Spleen (tissue), 11 donors: ENCODE data around the gene ARHGAP29. TPM values are rescaled to one million over a fixed set of nuclear protein-coding genes. Genes with fewer than 3 reads are reported as not detected.

Source experiments
- DNase-seq: peaks from one replicate; pipeline ENCODE4 v3.0.0-alpha.2; 2020
- H3K27ac ChIP-seq, 8 donors: fragments of 200-600 bp; sonication (generic) in 7 of 8; 1 replicate in 4 of 8; 2 replicates in 4 of 8; pipeline versions ENCODE4 v1.5.0 to v1.8.0; 2016 to 2021; ENCODE audit warnings: inconsistent platforms in 4 of 8, mild to moderate bottlenecking in 4 of 8, moderate library complexity in 1 of 8
- H3K27me3 ChIP-seq, 7 donors: fragments of 200-600 bp; sonication (generic) in 6 of 7; replicated peaks in 1 of 7; 1 replicate in 4 of 7; 2 replicates in 3 of 7; pipeline versions ENCODE4 v1.5.0 to v1.8.0; 2016 to 2021; ENCODE audit warnings: inconsistent platforms in 3 of 7, mild to moderate bottlenecking in 1 of 7
- H3K36me3 ChIP-seq, 6 donors: fragments of 200-600 bp; sonication (generic) in 5 of 6; 1 replicate in 4 of 6; 2 replicates in 2 of 6; pipeline versions ENCODE4 v1.5.0 to v1.8.0; 2016 to 2021; ENCODE audit warnings: inconsistent platforms in 2 of 6
- H3K4me1 ChIP-seq, 6 donors: fragments of 200-600 bp; sonication (generic) in 5 of 6; 1 replicate in 3 of 6; 2 replicates in 3 of 6; pipeline versions ENCODE4 v1.5.0 to v1.8.0; 2016 to 2021; ENCODE audit warnings: inconsistent platforms in 3 of 6
- H3K4me3 ChIP-seq, 8 donors: fragments of 200-600 bp; sonication (generic) in 7 of 8; 1 replicate in 4 of 8; 2 replicates in 4 of 8; pipeline versions ENCODE4 v1.5.0 to v1.8.0; 2016 to 2021; ENCODE audit warnings: inconsistent platforms in 4 of 8, mild to moderate bottlenecking in 4 of 8, moderate library complexity in 2 of 8
- H3K9me3 ChIP-seq, 8 donors: fragments of 200-600 bp; sonication (generic) in 7 of 8; 1 replicate in 4 of 8; 2 replicates in 4 of 8; pipeline versions ENCODE4 v1.5.0 to v1.8.0; 2016 to 2021; ENCODE audit warnings: inconsistent platforms in 4 of 8
- CTCF ChIP-seq, 11 experiments: fragments of 200-600 bp in 7 of 11; fragments of 450-650 bp in 4 of 11; sonication (generic) in 4 of 11; IDR thresholded peaks in 8 of 11; conservative IDR thresholded peaks in 3 of 11; 1 replicate in 7 of 11; 2 replicates in 4 of 11; pipeline versions ENCODE4 v1.4.0 to v1.8.0; 2016 to 2021; ENCODE audit warnings: antibody characterized with exemption in 11 of 11, inconsistent platforms in 4 of 11, mild to moderate bottlenecking in 1 of 11
- POLR2A ChIP-seq, 3 donors: fragments of 450-650 bp; IDR thresholded peaks; one replicate each; pipeline ENCODE4 v1.5.1; 2017; ENCODE audit warnings: antibody characterized with exemption in 3 of 3, mild to moderate bottlenecking in 1 of 3
- POLR2AphosphoS5 ChIP-seq, 3 donors: sonication (generic); formaldehyde crosslinking; IDR thresholded peaks; one replicate each; pipeline ENCODE4 v1.5.1; 2017; ENCODE audit warnings: antibody characterized with exemption in 3 of 3
- WGBS, 5 donors: extraction: QIAGEN DNeasy Blood & Tissue Kit in 3 of 5; methylation state at CpG; one replicate each; pipeline versions ENCODE4 v1.1.5 to v1.1.7; 2013 to 2018; 5-methylcytosine and 5-hydroxymethylcytosine counted together
- intact Hi-C: fragments of 100-400 bp; cut with DNase I; formaldehyde crosslinking; loops from one replicate; pipeline ENCODE4 v1.15.0; 2023; ENCODE audit warnings: low total_unique reads
- polyA plus RNA-seq, 3 donors: library from polyadenylated mRNA; stranded (reverse); fragments of 200-250 nt; gene quantifications; one replicate each; pipeline ENCODE4 v1.2.1, GENCODE V29; 2013
- total RNA-seq, 7 donors: library from RNA; depleted of rRNA in 3 of 7; stranded (reverse); fragments of >200 nt in 3 of 7; fragmentation: NEBNext Ultra II Directional in 4 of 7; extraction: Animal tissue kit (Norgen Biotek cat#: 25700) in 4 of 7; gene quantifications; one replicate each; pipeline versions ENCODE4 v1.1.0 to v1.2.1, GENCODE V29; 2016 to 2021
- donor health status: healthy with polysubstance abuse.
- donor health status: DM: no; HTN: no; CAD: no; lungs with moderate emphysema.
- donor health status: DM: no; HTN: no; CAD: no.
- donor health status: Bipolar disorder and iron deficiency.
- donor health status: healthy.
- donor health status: DM: no; HTN: no; CAD: no.
- donor health status: DM: yes; HTN: yes; CAD: no.

ARHGAP29 gene
- total and polyA plus RNA-seq, 10 donors: 7.3 to 124 (median 71.9) TPM

GRCh38 chr1:94285031-94285654 is 47.8 kb upstream of the ARHGAP29 start:
- Histone ChIP-seq H3K27me3 (no peaks in the 10 kb centered on the region), H3K27ac (peak overlapping the region in 2 of 8 donors; percentile 21 to 52), H3K4me3 (no peak overlapping the region), H3K4me1 (peaks cover 0 to 15% (median 3%) of the 10 kb centered on the region in 6 donors), H3K36me3 (no peaks in the 10 kb centered on the region), H3K9me3 (no peaks in the 10 kb centered on the region)
- intact Hi-C loops: no loop called here
- no peak for TF ChIP-seq POLR2A (IDR thresholded peaks at IDR 0.05)
- no peak for TF ChIP-seq POLR2AphosphoS5 (IDR thresholded peaks at IDR 0.05)
- no peak for TF ChIP-seq CTCF (IDR thresholded peaks at IDR 0.05 in 8 of 11, conservative IDR thresholded peaks at IDR 0.05 in 3 of 11)
- WGBS, 5 donors: 67 to 86% (median 80%) methylated on average over 4 of the region's 4 CpGs
- DNase-seq: no peak

DNA sequence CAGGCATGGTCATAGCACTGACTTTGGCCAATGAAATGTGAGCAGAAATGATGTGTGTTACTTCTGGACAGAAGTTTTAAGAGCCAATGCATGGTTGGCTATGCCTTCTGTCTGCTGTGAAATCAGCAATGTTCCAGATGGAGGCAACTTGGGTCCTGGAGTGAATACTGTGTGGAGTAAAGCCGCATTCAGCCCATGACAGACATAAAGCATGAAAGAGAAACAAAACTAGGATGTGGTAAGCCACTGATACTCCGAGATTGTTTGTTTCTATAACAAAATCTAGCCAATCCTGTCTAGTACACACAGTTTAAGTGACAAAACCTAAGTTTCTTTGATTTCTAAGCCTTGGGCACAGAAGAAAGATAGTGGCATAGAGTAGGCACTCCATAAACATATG is 47.1 kb upstream of the ARHGAP29 start:
- 56 to 71% (median 62%) methylated on average over 2 of the region's 2 CpGs for WGBS, 5 donors
- H3K27ac ChIP-seq: no peak overlapping the region
- DNase-seq: no peak
- no peak overlapping the region for H3K4me3 ChIP-seq
- TF ChIP-seq CTCF (IDR thresholded peaks at IDR 0.05 in 8 of 11, conservative IDR thresholded peaks at IDR 0.05 in 3 of 11): no peak
- no peak for TF ChIP-seq POLR2AphosphoS5 (IDR thresholded peaks at IDR 0.05)
- no peak for TF ChIP-seq POLR2A (IDR thresholded peaks at IDR 0.05)
- no peaks in the 10 kb centered on the region for H3K27me3 ChIP-seq
- peaks cover 0 to 15% (median 3%) of the 10 kb centered on the region in 6 donors for H3K4me1 ChIP-seq
- no peaks in the 10 kb centered on the region for H3K36me3 ChIP-seq
- intact Hi-C loops: no loop called here
- no peaks in the 10 kb centered on the region for H3K9me3 ChIP-seq

- no peak for DNase-seq
- H3K27ac ChIP-seq: no peak overlapping the region
- no peaks in the 10 kb centered on the region for H3K9me3 ChIP-seq
- H3K36me3 ChIP-seq: no peaks in the 10 kb centered on the region
- H3K27me3 ChIP-seq: no peaks in the 10 kb centered on the region
- no peak for TF ChIP-seq CTCF (IDR thresholded peaks at IDR 0.05 in 8 of 11, conservative IDR thresholded peaks at IDR 0.05 in 3 of 11)
- no peak for TF ChIP-seq POLR2AphosphoS5 (IDR thresholded peaks at IDR 0.05)
- no peak for TF ChIP-seq POLR2A (IDR thresholded peaks at IDR 0.05)
- 82 to 98% (median 89%) methylated on average over 1 of the region's 1 CpG for WGBS, 5 donors
- intact Hi-C loops: no loop called here
- H3K4me1 ChIP-seq: peaks cover 0 to 15% (median 3%) of the 10 kb centered on the region in 6 donors
- H3K4me3 ChIP-seq: no peak overlapping the region
Observed at GRCh38 chr1:94283462-94283861, 46.1 kb upstream of the ARHGAP29 start.

DNA sequence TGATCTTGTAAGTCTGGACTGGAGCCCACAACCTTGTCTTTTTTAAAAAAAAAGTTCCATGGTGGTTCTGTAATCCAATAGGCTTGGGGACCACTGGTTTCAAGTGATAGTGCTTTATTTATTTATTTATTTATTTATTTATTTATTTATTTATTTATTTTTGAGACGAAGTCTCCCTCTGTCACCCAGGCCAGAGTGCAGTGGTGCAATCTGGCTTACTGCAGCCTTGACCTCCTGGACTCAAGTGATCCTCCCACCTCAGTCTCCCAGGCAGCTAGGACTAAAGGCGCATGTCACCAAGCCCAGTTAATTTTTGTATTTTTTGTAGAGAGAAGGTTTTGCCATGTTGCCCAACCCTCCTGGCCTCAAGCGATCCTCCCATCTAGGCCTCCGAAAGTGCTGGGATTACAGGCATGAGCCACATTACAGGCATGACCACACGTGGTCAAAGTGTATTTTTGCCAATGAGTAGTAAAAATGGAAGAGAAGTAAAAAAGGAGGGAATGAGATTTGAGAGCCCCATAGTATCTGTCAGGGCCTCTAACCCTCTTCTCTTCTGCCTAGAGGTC is 44.8 kb upstream of the ARHGAP29 start:
- WGBS, 5 donors: 85 to 93% (median 90%) methylated on average over 5 of the region's 5 CpGs
- Histone ChIP-seq H3K4me1 (peaks cover 0 to 19% (median 3%) of the 10 kb centered on the region in 6 donors), H3K4me3 (no peak overlapping the region), H3K36me3 (no peaks in the 10 kb centered on the region), H3K27me3 (no peaks in the 10 kb centered on the region), H3K9me3 (no peaks in the 10 kb centered on the region), H3K27ac (no peak overlapping the region)
- intact Hi-C loops: no loop called here
- TF ChIP-seq CTCF (IDR thresholded peaks at IDR 0.05 in 8 of 11, conservative IDR thresholded peaks at IDR 0.05 in 3 of 11) (no peak), POLR2AphosphoS5 (IDR thresholded peaks at IDR 0.05) (no peak), POLR2A (IDR thresholded peaks at IDR 0.05) (no peak)
- DNase-seq: no peak
